ENCODE data around the gene CMKLR1.

- TF ChIP-seq CTCF (IDR thresholded peaks at IDR 0.05) (no peak), POLR2A (IDR thresholded peaks at IDR 0.05) (no peak)
Observed at GRCh38 chr12:108265505-108265904, 73.6 kb downstream of the CMKLR1 start.
